IMR-90 (cell line): ENCODE measurements around the gene SCYGR7. TPM values are rescaled to one million over a fixed set of nuclear protein-coding genes. Genes with fewer than 3 reads are reported as not detected.

Experiments used
- ATAC-seq: fragments of 200-7000 bp; cut with Tn5 transposase; 2 replicates; pipeline ENCODE4 v1.9.1; 2020; ENCODE audit warnings: low read depth, mild to moderate bottlenecking, moderate library complexity
- BruUV-seq: library from RNA; stranded (reverse); fragments of 400-500 nt; replicated peaks from 2 replicates; lab custom pipeline; 2021; lab: Mats Ljungman, UMichigan
- CTCF ChIA-PET: fragments of 300-600 bp; formaldehyde crosslinking; extraction: SDS; loops from one replicate; lab custom pipeline; 2021; ENCODE audit warnings: antibody characterized with exemption; lab: Yijun Ruan, JAX
- POLR2A ChIA-PET: fragments of 300-600 bp; sonication (Branson Sonifier 250); formaldehyde crosslinking; loops from one replicate; lab custom pipeline; 2022; ENCODE audit warnings: antibody characterized with exemption; ENCODE audit not compliant: unreplicated experiment; lab: Charles Lee
- DNase-seq: peaks from one replicate; pipeline ENCODE4 v3.0.0; 2013
- H2AFZ ChIP-seq: replicated peaks from 2 replicates; pipeline ENCODE3; 2013; ENCODE audit warnings: low read length, mild to moderate bottlenecking; ENCODE audit not compliant: poor library complexity
- H2AK5ac ChIP-seq: 2 replicates; pipeline ENCODE4 v1.6.1; 2013; ENCODE audit warnings: low read depth, low read length, inconsistent platforms
- H2AK9ac ChIP-seq: replicated peaks from 2 replicates; pipeline ENCODE3; 2013; ENCODE audit warnings: mild to moderate bottlenecking, low read depth, low read length, moderate library complexity; ENCODE audit not compliant: poor library complexity
- H2BK120ac ChIP-seq: 2 replicates; pipeline ENCODE4 v1.6.1; 2013; ENCODE audit warnings: low read depth, low read length, inconsistent platforms
- H2BK15ac ChIP-seq: 3 replicates; pipeline ENCODE4 v1.6.1; 2013; ENCODE audit warnings: low read depth, low read length, inconsistent platforms
- H2BK20ac ChIP-seq: 2 replicates; pipeline ENCODE4 v1.6.1; 2013; ENCODE audit warnings: low read depth, mild to moderate bottlenecking, inconsistent platforms, low read length, moderate library complexity
- H2BK5ac ChIP-seq: 2 replicates; pipeline ENCODE4 v1.6.1; 2013; ENCODE audit warnings: mild to moderate bottlenecking, low read depth, low read length, inconsistent platforms; ENCODE audit not compliant: poor library complexity, severe bottlenecking
- H3K14ac ChIP-seq: replicated peaks from 2 replicates; pipeline ENCODE4 v1.6.1; 2013; ENCODE audit warnings: low read depth, low read length, inconsistent platforms
- H3K18ac ChIP-seq: 2 replicates; pipeline ENCODE4 v1.6.1; 2013; ENCODE audit warnings: low read depth, low read length, control low read depth
- H3K23ac ChIP-seq: 2 replicates; pipeline ENCODE4 v1.6.1; 2013; ENCODE audit warnings: low read depth, low read length, inconsistent platforms
- H3K27ac ChIP-seq: 2 replicates; pipeline ENCODE4 v1.5.1; 2013; ENCODE audit warnings: mild to moderate bottlenecking, control low read depth, low read length; ENCODE audit not compliant: insufficient read depth
- H3K27me3 ChIP-seq: 2 replicates; pipeline ENCODE4 v1.6.1; 2013; ENCODE audit warnings: low read length; ENCODE audit not compliant: control insufficient read depth, insufficient read depth
- H3K36me3 ChIP-seq: 2 replicates; pipeline ENCODE4 v1.6.1; 2013; ENCODE audit warnings: low read length, mixed read lengths; ENCODE audit not compliant: control insufficient read depth, insufficient read depth
- H3K4ac ChIP-seq: 2 replicates; pipeline ENCODE4 v1.6.1; 2013; ENCODE audit warnings: low read depth, low read length, inconsistent platforms
- H3K4me1 ChIP-seq: 2 replicates; pipeline ENCODE4 v1.6.1; 2013; ENCODE audit warnings: low read length, mixed read lengths; ENCODE audit not compliant: control insufficient read depth, insufficient read depth
- H3K4me2 ChIP-seq: 2 replicates; pipeline ENCODE4 v1.6.1; 2013; ENCODE audit warnings: low read depth, mild to moderate bottlenecking, control low read depth, low read length, moderate library complexity
- H3K4me3 ChIP-seq: 2 replicates; pipeline ENCODE4 v1.5.1; 2013; ENCODE audit warnings: low read depth, mild to moderate bottlenecking, control low read depth, low read length, moderate library complexity; ENCODE audit not compliant: insufficient read depth
- H3K56ac ChIP-seq: 2 replicates; pipeline ENCODE4 v1.6.1; 2013; ENCODE audit warnings: low read length, inconsistent platforms; ENCODE audit not compliant: insufficient read depth; ENCODE audit errors: extremely low read depth
- H3K79me1 ChIP-seq, 2 experiments: 2 replicates each; pipeline ENCODE4 v1.6.1; 2013; ENCODE audit warnings: low read length in 2 of 2, inconsistent platforms in 1 of 2, low read depth in 1 of 2
- H3K9ac ChIP-seq: 2 replicates; pipeline ENCODE4 v1.6.1; 2013; ENCODE audit warnings: low read depth, low read length, control low read depth
- H3K9me1 ChIP-seq: 2 replicates; pipeline ENCODE4 v1.6.1; 2013; ENCODE audit warnings: low read length, inconsistent platforms; ENCODE audit not compliant: insufficient read depth
- H3K9me3 ChIP-seq: 2 replicates; pipeline ENCODE4 v1.6.1; 2013; ENCODE audit warnings: low read length; ENCODE audit not compliant: control insufficient read depth, insufficient read depth
- H4K20me1 ChIP-seq: 2 replicates; pipeline ENCODE4 v1.6.1; 2013; ENCODE audit warnings: low read length, inconsistent platforms; ENCODE audit not compliant: insufficient read depth
- H4K5ac ChIP-seq: 2 replicates; pipeline ENCODE4 v1.6.1; 2013; ENCODE audit warnings: mild to moderate bottlenecking, low read depth, low read length, control low read depth
- H4K8ac ChIP-seq, 2 experiments: 2 replicates each; pipeline ENCODE4 v1.6.1; 2013; ENCODE audit warnings: low read depth in 2 of 2, low read length in 2 of 2, control low read depth in 1 of 2, inconsistent platforms in 1 of 2
- H4K91ac ChIP-seq: 2 replicates; pipeline ENCODE4 v1.6.1; 2013; ENCODE audit warnings: low read depth, low read length, inconsistent platforms; ENCODE audit not compliant: insufficient read depth
- BHLHE40 ChIP-seq: fragments of 150-350 bp; IDR thresholded peaks from 2 replicates; pipeline ENCODE4 v1.6.1; 2016; ENCODE audit warnings: mild to moderate bottlenecking, low read depth, low read length
- CEBPB ChIP-seq: IDR thresholded peaks from 2 replicates; pipeline ENCODE4 v1.6.1; 2012; ENCODE audit warnings: low read depth, low read length, improper control_type of control experiment
- ELK1 ChIP-seq: fragments of 150-350 bp; IDR thresholded peaks from 2 replicates; pipeline ENCODE4 v1.6.1; 2016; ENCODE audit warnings: low read depth, mild to moderate bottlenecking, low read length, moderate library complexity, borderline replicate concordance
- FOS ChIP-seq: fragments of 150-350 bp; IDR thresholded peaks from 2 replicates; pipeline ENCODE4 v1.6.1; 2016; ENCODE audit warnings: low read depth, low read length
- MAFK ChIP-seq: IDR thresholded peaks from 2 replicates; pipeline ENCODE4 v1.6.1; 2012; ENCODE audit warnings: low read depth, low read length, improper control_type of control experiment
- MXI1 ChIP-seq: IDR thresholded peaks from 2 replicates; pipeline ENCODE4 v1.6.1; 2012; ENCODE audit warnings: low read depth, mild to moderate bottlenecking, low read length, moderate library complexity, borderline replicate concordance
- NFE2L2 ChIP-seq: fragments of 150-350 bp; IDR thresholded peaks from 2 replicates; pipeline ENCODE4 v1.6.1; 2016; ENCODE audit warnings: low read depth, mild to moderate bottlenecking, low read length
- POLR2A ChIP-seq: IDR thresholded peaks from 2 replicates; pipeline ENCODE4 v1.6.1; 2012; ENCODE audit warnings: mild to moderate bottlenecking, low read depth, low read length
- RAD21 ChIP-seq: IDR thresholded peaks from 2 replicates; pipeline ENCODE4 v1.6.1; 2012; ENCODE audit warnings: low read length, improper control_type of control experiment
- RCOR1 ChIP-seq: IDR thresholded peaks from 2 replicates; pipeline ENCODE4 v1.6.1; 2012; ENCODE audit warnings: mild to moderate bottlenecking, low read length, improper control_type of control experiment; ENCODE audit not compliant: insufficient replicate concordance
- RFX5 ChIP-seq: IDR thresholded peaks from 2 replicates; pipeline ENCODE4 v1.8.0; 2012; ENCODE audit warnings: low read depth, mild to moderate bottlenecking, low read length, moderate library complexity
- SMC3 ChIP-seq: fragments of 150-350 bp; IDR thresholded peaks from 2 replicates; pipeline ENCODE4 v1.6.1; 2016; ENCODE audit warnings: low read depth, mild to moderate bottlenecking, antibody characterized with exemption, low read length, moderate library complexity
- WGBS, 2 experiments: methylation state at CpG; one replicate each; pipeline versions ENCODE4 v1.1.5 to v1.1.7; 2013; ENCODE audit warnings: missing lambda C conversion rate in 2 of 2; ENCODE audit not compliant: insufficient read length in 1 of 2; ENCODE audit errors: extremely low coverage in 2 of 2; 5-methylcytosine and 5-hydroxymethylcytosine counted together
- dilution Hi-C: fragments of 300-500 bp; cut with HindIII; formaldehyde crosslinking; loops from one replicate; pipeline ENCODE4 v1.14.3; 2018; ENCODE audit warnings: low sequenced_read_pairs; ENCODE audit not compliant: unreplicated experiment
- in situ Hi-C: fragments of 300-500 bp; cut with MboI; formaldehyde crosslinking; loops from 3 replicates; pipeline ENCODE4 v1.14.3; 2019; ENCODE audit warnings: low sequenced_read_pairs, inconsistent platforms, mixed read lengths
- intact Hi-C: fragments of 100-400 bp; cut with micrococcal nuclease; formaldehyde crosslinking; loops from 2 replicates; pipeline ENCODE4 v1.10.0; 2022
- polyA plus RNA-seq, 3 experiments: library from polyadenylated mRNA; depleted of rRNA; stranded (reverse); fragments of >200 nt; gene quantifications; 2 replicates each; pipeline ENCODE4 v1.2.3, GENCODE V29; 2012; ENCODE audit warnings: low replicate concordance in 1 of 3
- total RNA-seq: library from RNA; depleted of rRNA; stranded (reverse); fragments of >200 nt; gene quantifications from 2 replicates; pipeline ENCODE4 v1.2.3, GENCODE V29; 2012
- TF ChIP-seq, protein P1 (sequence below): fragments of 150-350 bp; IDR thresholded peaks from 2 replicates; pipeline ENCODE4 v1.6.1; 2017; ENCODE audit warnings: mild to moderate bottlenecking, antibody characterized with exemption, low read length, low read depth
- TF ChIP-seq, protein P2 (sequence below): conservative IDR thresholded peaks from 2 replicates; pipeline ENCODE4 v1.5.1; 2012; ENCODE audit warnings: mild to moderate bottlenecking, low read depth, low read length, improper control_type of control experiment

SCYGR7 gene
- total and polyA plus RNA-seq, 2 of the 4 experiments (the other 2 are of a cell fraction) = not detected

GRCh38 chr2:227719641-227720040, 8.5 kb upstream of the SCYGR7 start (continued):
- no peak for TF ChIP-seq RCOR1
- TF ChIP-seq, protein P1, sequence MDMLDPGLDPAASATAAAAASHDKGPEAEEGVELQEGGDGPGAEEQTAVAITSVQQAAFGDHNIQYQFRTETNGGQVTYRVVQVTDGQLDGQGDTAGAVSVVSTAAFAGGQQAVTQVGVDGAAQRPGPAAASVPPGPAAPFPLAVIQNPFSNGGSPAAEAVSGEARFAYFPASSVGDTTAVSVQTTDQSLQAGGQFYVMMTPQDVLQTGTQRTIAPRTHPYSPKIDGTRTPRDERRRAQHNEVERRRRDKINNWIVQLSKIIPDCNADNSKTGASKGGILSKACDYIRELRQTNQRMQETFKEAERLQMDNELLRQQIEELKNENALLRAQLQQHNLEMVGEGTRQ = no peak

DNA sequence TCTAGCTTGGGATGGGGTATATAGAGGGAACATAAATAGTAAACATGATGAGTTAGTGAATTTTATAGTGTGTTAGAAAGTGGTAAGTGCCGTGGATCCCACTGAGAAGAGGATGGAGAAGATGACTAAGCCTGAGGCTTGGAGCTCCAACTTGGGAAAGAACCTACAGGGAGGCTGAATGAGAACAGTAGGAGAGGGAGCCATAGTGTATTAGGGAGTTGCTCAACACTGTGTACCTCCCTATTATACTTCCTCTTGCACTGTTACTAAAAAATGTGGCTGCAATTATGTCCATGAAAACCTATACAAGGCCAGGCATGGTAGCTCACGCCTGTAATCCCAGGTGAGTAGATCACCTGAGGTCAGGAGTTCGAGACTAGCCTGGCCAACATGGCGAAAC, 7.5 kb upstream of the SCYGR7 start:
- Histone ChIP-seq H3K9me1 (no peaks in the 10 kb centered on the region), H3K56ac (no peak overlapping the region), H4K91ac (no peak overlapping the region), H3K18ac (no peak overlapping the region), H2BK5ac (no peak overlapping the region), H3K4me1 (no peaks in the 10 kb centered on the region), H4K8ac (no peak overlapping the region), H3K27ac (no peak overlapping the region), H3K4me3 (no peak overlapping the region), H3K4ac (no peak overlapping the region), H3K9ac (no peak overlapping the region), H2AFZ (no peak overlapping the region), H2AK5ac (no peak overlapping the region), H3K23ac (no peak overlapping the region), H3K27me3 (peaks cover 2% of the 10 kb centered on the region; the same call in 1 of the 2 replicates), H2BK120ac (no peak overlapping the region), H2BK15ac (no peak overlapping the region), H2AK9ac (no peak overlapping the region), H3K9me3 (no peaks in the 10 kb centered on the region), H4K20me1 (no peaks in the 10 kb centered on the region), H3K36me3 (no peaks in the 10 kb centered on the region), H4K5ac (no peak overlapping the region), H2BK20ac (no peak overlapping the region), H3K14ac (no peak overlapping the region), H3K79me1 (no peaks in the 10 kb centered on the region), H3K4me2 (no peak overlapping the region)
- DNase-seq (no peak), ATAC-seq (no peak)
- in situ Hi-C loops = no loop called here
- TF ChIP-seq FOS (no peak), POLR2A (no peak), ELK1 (no peak), SMC3 (no peak), RFX5 (no peak), CEBPB (no peak), BHLHE40 (no peak), RAD21 (no peak), MXI1 (no peak), MAFK (no peak), RCOR1 (no peak), NFE2L2 (no peak)
- TF ChIP-seq, protein P2, sequence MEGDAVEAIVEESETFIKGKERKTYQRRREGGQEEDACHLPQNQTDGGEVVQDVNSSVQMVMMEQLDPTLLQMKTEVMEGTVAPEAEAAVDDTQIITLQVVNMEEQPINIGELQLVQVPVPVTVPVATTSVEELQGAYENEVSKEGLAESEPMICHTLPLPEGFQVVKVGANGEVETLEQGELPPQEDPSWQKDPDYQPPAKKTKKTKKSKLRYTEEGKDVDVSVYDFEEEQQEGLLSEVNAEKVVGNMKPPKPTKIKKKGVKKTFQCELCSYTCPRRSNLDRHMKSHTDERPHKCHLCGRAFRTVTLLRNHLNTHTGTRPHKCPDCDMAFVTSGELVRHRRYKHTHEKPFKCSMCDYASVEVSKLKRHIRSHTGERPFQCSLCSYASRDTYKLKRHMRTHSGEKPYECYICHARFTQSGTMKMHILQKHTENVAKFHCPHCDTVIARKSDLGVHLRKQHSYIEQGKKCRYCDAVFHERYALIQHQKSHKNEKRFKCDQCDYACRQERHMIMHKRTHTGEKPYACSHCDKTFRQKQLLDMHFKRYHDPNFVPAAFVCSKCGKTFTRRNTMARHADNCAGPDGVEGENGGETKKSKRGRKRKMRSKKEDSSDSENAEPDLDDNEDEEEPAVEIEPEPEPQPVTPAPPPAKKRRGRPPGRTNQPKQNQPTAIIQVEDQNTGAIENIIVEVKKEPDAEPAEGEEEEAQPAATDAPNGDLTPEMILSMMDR = no peak
- TF ChIP-seq, protein P1 = no peak
- BruUV-seq = no TSS peak
- dilution Hi-C loops = no loop called here
- ChIA-PET CTCF (no interaction called here), POLR2A (no interaction called here)
- intact Hi-C loops = no loop called here
- 50% methylated on average over 1 of the region's 4 CpGs; no CpG with 5 or more reads in 1 of the 2 experiments for WGBS, 2 experiments
